Embryonic facial prominence (tissue), 1 donor: ENCODE data around the gene CLCN7.
"Not testable (repeated sequence)": the region's sequence is repeated elsewhere in the genome, so short reads cannot be mapped to it uniquely, and the experiment has no call there.

Source experiments
- DNase-seq: peaks from one replicate; pipeline ENCODE4 v3.0.0-alpha.2; 2016; ENCODE audit errors: extremely low spot score

CLCN7 gene

GRCh38 chr16:1445518-1446203 lies 29.2 kb downstream of the CLCN7 start:
- DNase-seq: no peak

DNA sequence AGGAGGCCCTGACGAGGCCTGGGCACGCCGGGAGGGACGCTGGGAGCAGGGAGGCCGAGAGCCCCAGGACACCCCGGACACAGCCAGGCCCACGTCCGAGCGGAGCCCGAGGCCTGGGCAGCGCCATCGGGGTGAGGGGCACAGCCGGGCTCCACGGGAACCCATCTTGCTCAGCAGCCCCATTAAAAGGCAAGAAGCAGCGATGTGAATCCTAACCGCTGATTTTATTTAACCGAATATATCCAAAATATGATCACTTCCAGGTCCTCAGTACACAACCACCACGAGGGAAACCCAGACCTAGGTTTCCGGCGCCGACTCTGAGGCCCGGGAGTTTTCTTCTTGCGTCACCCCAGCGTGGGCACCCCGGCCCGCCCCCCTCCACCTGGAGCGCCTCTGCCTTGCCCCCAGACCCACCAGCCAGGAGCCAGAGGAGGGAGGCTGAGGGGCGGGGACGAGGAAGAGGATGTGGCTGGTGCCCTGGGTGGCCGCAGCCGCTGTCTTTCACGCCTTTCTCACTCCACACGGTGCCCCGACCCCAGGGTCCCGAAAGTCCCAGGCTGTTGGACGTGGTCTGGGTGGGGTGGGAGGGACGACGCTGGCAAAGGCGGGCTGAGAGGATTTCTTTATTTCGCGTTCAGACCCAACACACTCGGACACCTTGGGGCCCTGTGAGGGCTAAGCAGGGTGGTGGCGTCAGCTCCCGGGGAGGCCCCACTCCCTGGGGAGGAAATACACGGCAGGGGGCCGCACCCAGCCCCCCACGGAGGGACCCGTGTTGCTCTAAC lies 29.9 kb downstream of the CLCN7 start:
- DNase-seq: no peak

DNA sequence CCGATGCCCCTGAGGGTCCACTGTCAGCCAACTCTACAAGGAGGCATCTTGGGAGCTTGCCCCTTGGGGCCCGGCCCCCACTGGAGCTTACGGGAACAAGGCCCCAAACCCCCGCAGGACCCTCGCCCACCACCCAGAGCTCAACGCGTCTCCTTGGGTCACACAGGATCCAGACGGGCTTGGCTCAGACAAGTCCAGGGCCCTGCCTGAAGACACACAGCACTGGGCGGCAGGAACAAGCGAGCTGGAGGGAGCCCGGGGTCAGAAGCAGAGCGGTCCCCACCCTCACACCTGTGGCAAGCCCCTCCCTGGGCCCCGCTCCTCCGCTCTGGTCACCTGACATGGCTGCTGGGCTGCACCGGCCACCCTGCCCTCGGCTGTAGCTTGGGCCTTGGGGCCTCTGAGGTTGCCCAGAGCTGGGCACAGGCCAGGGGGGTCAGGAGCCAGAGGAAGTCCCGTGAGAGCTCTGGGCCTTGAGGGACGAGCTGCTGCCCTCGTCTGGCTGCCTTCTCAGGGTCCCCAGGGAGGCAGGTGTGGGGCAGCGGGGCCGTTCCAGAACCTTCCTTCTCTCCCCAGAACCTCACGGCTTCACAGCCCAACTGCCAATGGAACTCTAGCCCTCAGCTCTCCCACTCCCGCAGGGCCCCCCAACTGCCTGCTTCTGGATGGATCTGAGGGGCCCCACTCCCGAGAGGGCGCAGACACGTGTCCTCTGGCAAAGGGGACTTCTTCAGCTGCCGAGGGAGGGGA lies 30.7 kb downstream of the CLCN7 start, which contains the start of gene CCDC154:
CCDC154 (minus strand) TSS at position 577 of the 750 bp plus-strand sequence; CDS start at position 343, 234 bp downstream.
- DNase-seq: no peak

- no peak for DNase-seq
Measured at GRCh38 chr16:1443403-1443973, 31.3 kb downstream of the CLCN7 start.

DNA sequence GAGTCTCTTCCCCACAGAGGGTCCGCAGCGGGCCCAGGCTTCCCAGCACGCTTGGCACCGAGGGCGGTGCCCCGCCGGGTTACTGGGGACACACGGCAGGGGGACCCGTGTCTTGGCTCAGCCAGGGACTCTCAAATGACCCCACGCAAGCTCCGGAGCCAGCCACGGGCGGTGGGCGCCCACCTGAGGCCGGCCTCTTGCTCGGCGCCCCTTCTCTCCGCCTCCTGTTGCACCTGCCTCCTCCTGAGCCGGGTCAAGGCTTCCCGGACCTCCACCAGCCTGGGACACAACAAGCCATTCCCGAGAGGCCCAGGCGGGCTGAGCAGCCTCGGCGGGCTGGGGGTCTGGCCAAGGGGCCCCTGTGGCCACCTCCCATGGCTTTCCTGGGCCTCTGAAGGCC lies 32.1 kb downstream of the CLCN7 start:
- DNase-seq: no peak

DNA sequence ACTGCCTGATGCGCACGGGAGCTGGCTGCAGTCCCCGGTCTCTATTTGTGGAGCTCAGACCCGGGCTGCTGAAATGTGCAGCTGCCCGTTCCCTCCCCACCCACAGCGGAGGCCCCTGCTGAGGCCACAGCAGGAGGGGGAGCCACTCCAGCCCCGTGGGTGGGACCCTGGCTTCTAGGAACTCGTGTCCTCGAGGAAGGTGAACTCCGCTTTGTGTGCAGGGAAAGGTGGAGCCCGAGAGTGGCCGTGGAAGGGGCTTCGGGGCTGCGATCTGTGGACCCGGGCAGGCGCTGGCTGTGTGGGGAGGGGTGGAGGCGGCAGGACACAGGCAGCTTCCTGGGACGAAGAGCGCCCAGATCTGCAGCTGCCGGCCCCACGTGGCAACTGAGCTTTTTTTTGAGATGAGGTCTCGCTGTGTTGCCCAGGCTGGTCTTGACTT lies 33.4 kb downstream of the CLCN7 start:
- no peak for DNase-seq

DNA sequence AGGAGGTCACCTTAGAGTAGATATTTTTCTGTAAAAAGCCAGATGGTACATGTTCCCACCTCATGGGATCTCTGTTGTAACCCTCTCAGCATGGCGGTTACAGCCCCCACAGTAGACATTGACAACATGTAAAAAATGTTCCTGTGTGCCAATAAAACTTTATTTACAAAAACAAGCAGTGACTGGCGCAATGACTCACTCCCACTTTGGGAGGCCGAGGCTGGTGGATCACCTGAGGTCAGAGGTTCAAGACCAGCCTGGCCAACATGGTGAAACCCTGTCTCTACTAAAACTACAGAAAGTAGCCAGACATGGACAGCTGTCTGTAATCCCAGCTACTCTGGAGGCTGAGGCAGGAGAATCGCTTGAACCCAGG lies 35.1 kb downstream of the CLCN7 start:
- not testable (repeated sequence) for DNase-seq

- no peak for DNase-seq
Measured at GRCh38 chr16:1439058-1439698, 35.6 kb downstream of the CLCN7 start.

GRCh38 chr16:1438229-1439057 lies 36.4 kb downstream of the CLCN7 start:
- no peak for DNase-seq

DNA sequence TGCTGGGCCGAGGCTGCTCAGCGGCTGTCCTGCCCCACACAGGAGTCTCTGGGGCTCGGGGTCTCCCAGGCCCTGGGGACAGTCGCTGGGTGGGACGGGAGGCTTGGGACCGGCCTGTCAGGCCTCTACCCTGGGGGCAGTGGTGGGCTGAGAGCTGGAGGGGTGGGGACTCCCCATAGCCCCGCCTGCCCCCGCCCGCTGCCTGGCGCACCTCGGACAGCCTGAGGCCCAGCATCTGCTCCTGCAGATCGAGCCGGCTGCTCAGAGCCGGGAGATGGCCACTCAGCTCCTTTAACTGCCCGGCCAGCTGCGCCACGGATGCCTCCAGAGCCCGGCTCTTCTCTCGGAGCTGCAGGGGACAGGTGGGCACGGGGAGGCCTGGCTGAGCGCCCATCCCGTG lies 37.2 kb downstream of the CLCN7 start:
- DNase-seq: no peak

- DNase-seq: no peak
Measured at GRCh38 chr16:1436731-1437355, 38.0 kb downstream of the CLCN7 start.

GRCh38 chr16:1435921-1436697 lies 38.7 kb downstream of the CLCN7 start:
- no peak for DNase-seq

DNA sequence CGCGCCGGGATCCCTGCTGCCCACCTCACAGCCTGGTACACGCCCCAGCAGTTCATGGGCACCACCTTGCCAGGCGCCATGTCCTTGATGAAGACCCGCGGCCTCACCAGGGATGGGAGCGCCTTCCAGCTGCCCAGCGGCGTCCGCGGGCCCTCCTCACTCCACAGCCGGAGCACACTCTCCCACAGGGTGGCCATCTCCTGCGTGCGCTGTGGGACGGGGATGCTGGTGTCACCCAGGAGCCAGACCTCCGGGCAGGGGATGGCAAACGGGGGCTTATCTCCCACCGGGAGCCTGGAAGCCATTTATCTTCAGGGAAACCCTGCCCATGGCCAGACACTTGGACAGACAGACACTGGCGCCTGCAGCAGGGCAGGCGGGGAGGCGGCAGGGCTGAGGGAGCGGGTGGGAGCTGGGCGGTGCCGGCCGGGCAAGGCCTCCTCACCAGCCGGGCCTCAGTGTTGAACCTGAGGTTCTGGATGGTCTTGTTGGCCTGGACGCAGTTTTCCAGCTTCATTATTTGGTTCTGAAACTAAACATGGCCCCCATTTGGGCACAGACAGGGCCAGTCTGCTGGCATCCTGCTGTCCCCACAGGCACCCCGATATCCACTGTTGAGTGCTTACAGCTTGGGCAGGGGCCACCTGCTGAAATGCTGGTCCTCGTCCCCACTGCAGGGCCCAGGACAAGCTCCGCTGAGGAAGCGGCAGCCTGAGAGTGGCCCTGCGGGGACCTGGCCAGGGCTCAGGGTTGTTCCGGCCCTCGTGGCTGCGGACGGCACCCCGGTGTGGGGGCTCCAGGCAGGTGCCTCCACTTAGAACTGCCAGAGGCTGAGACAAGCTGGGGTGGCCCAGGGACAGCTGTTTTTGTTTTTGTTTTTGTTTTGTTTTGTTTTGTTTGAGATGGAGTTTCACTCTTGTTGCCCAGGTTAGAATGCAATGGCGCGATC lies 39.9 kb downstream of the CLCN7 start:
- DNase-seq: no peak

GRCh38 chr16:1433756-1434155 lies 41.1 kb downstream of the CLCN7 start:
- no peak for DNase-seq

- no peak for DNase-seq
Measured at GRCh38 chr16:1433263-1433560, 41.6 kb downstream of the CLCN7 start.

- no peak for DNase-seq
Measured at GRCh38 chr16:1432388-1433262, 42.2 kb downstream of the CLCN7 start.

- no peak for DNase-seq
Measured at GRCh38 chr16:1431497-1432270, 43.1 kb downstream of the CLCN7 start.
